GM23338 (cell line): ENCODE measurements around the gene TJP2. TPM values are rescaled to one million over a fixed set of nuclear protein-coding genes. Genes with fewer than 3 reads are reported as not detected.

ENCODE experiments used
- ATAC-seq: fragments of 200-7000 bp; cut with Tn5 transposase; 3 replicates; pipeline ENCODE4 v1.9.1; 2020
- DNase-seq: peaks from one replicate; pipeline ENCODE4 v3.0.0-alpha.2; 2015; ENCODE audit warnings: low spot score
- H2AFZ ChIP-seq: fragments of 200-600 bp; sonication (generic); 2 replicates; pipeline ENCODE4 v1.8.0; 2016; ENCODE audit warnings: antibody characterized with exemption, mild to moderate bottlenecking, moderate library complexity
- H3F3A ChIP-seq: fragments of 200-600 bp; sonication (generic); replicated peaks from 2 replicates; pipeline ENCODE4 v1.8.0; 2017; ENCODE audit warnings: antibody characterized with exemption, mixed run types, low read depth
- H3K27ac ChIP-seq: fragments of 200-600 bp; sonication (generic); 2 replicates; pipeline ENCODE4 v1.6.1; 2016; ENCODE audit warnings: low read depth
- H3K27me3 ChIP-seq: fragments of 200-600 bp; sonication (generic); 2 replicates; pipeline ENCODE4 v1.8.0; 2016; ENCODE audit warnings: mild to moderate bottlenecking, mixed run types, moderate library complexity; ENCODE audit not compliant: insufficient read depth
- H3K36me3 ChIP-seq: fragments of 200-600 bp; sonication (generic); 2 replicates; pipeline ENCODE4 v1.8.0; 2016; ENCODE audit warnings: mild to moderate bottlenecking; ENCODE audit not compliant: insufficient read depth
- H3K4me1 ChIP-seq: fragments of 200-600 bp; sonication (generic); 2 replicates; pipeline ENCODE4 v1.8.0; 2016; ENCODE audit warnings: mild to moderate bottlenecking, moderate library complexity; ENCODE audit not compliant: insufficient read depth
- H3K4me2 ChIP-seq: fragments of 200-600 bp; sonication (generic); 2 replicates; pipeline ENCODE4 v1.7.1; 2017; ENCODE audit warnings: mixed run types
- H3K4me3 ChIP-seq: fragments of 200-600 bp; sonication (generic); 2 replicates; pipeline ENCODE4 v1.6.1; 2016; ENCODE audit warnings: mixed run types
- H3K79me2 ChIP-seq: fragments of 200-600 bp; sonication (generic); replicated peaks from 2 replicates; pipeline ENCODE4 v1.8.0; 2017; ENCODE audit warnings: mild to moderate bottlenecking; ENCODE audit not compliant: insufficient read depth
- H3K9me2 ChIP-seq: fragments of 200-600 bp; sonication (generic); 2 replicates; pipeline ENCODE4 v1.8.0; 2017; ENCODE audit not compliant: insufficient read depth
- H4K20me1 ChIP-seq: fragments of 200-600 bp; sonication (generic); replicated peaks from 2 replicates; pipeline ENCODE4 v1.8.0; 2017; ENCODE audit warnings: mild to moderate bottlenecking; ENCODE audit not compliant: insufficient read depth
- H3K27ac Mint-ChIP-seq: 2 replicates; pipeline ENCODE4 v1.8.0; 2020; ENCODE audit warnings: inconsistent platforms, mild to moderate bottlenecking, moderate library complexity, mixed read lengths
- H3K27me3 Mint-ChIP-seq: 3 replicates; pipeline ENCODE4 v1.8.0; 2022; ENCODE audit warnings: low read depth, mild to moderate bottlenecking, moderate library complexity, mixed read lengths, inconsistent platforms; ENCODE audit not compliant: insufficient read depth, poor library complexity
- H3K36me3 Mint-ChIP-seq: 3 replicates; pipeline ENCODE4 v1.8.0; 2021; ENCODE audit warnings: low read depth, mild to moderate bottlenecking, inconsistent platforms, moderate library complexity, mixed read lengths
- H3K4me1 Mint-ChIP-seq: 3 replicates; pipeline ENCODE4 v1.8.0; 2020; ENCODE audit warnings: mild to moderate bottlenecking, inconsistent platforms, mixed read lengths
- H3K4me3 Mint-ChIP-seq: 3 replicates; pipeline ENCODE4 v1.8.0; 2021; ENCODE audit warnings: moderate library complexity, mild to moderate bottlenecking, inconsistent platforms, mixed read lengths
- H3K9me3 Mint-ChIP-seq: 3 replicates; pipeline ENCODE4 v1.8.0; 2020; ENCODE audit warnings: moderate library complexity, mild to moderate bottlenecking, inconsistent platforms, mixed read lengths
- CREB1 ChIP-seq: fragments of 250-450 bp; sonication (Bioruptor Pico); IDR thresholded peaks from 2 replicates; pipeline ENCODE4 v1.5.0; 2020; ENCODE audit warnings: low read depth, mild to moderate bottlenecking, moderate library complexity
- EZH2 ChIP-seq: fragments of 200-600 bp; sonication (generic); IDR thresholded peaks from one replicate; pipeline ENCODE4 v1.8.0; 2017; ENCODE audit warnings: antibody characterized with exemption, mild to moderate bottlenecking, low read depth; ENCODE audit not compliant: unreplicated experiment
- EZH2phosphoT487 ChIP-seq: fragments of 200-600 bp; sonication (generic); IDR thresholded peaks from one replicate; pipeline ENCODE4 v1.8.1; 2018; ENCODE audit warnings: antibody characterized with exemption; ENCODE audit not compliant: unreplicated experiment
- NANOG ChIP-seq: IDR thresholded peaks from 2 replicates; pipeline ENCODE4 v1.6.1; 2016; ENCODE audit warnings: antibody characterized with exemption, borderline replicate concordance
- POLR2AphosphoS5 ChIP-seq: IDR thresholded peaks from 2 replicates; pipeline ENCODE4 v1.6.1; 2016; ENCODE audit warnings: antibody characterized with exemption, low read depth
- STAT1 ChIP-seq: IDR thresholded peaks from one replicate; pipeline ENCODE4 v1.6.1; 2016; ENCODE audit warnings: antibody characterized with exemption; ENCODE audit not compliant: unreplicated experiment
- ZNF114 ChIP-seq: fragments of 250-450 bp; sonication (Bioruptor Pico); IDR thresholded peaks from 2 replicates; pipeline ENCODE4 v1.5.0; 2020; ENCODE audit warnings: mild to moderate bottlenecking, moderate library complexity
- ZNF331 ChIP-seq: fragments of 250-450 bp; sonication (Bioruptor Pico); IDR thresholded peaks from 2 replicates; pipeline ENCODE4 v1.5.0; 2020; ENCODE audit warnings: low read depth, mild to moderate bottlenecking, moderate library complexity
- ZNF462 ChIP-seq: fragments of 250-450 bp; sonication (Bioruptor Pico); IDR thresholded peaks from 2 replicates; pipeline ENCODE4 v1.5.0; 2020; ENCODE audit warnings: mild to moderate bottlenecking, moderate library complexity
- polyA plus RNA-seq: library from polyadenylated mRNA; unstranded; fragments of >200 nt; fragmentation: Nextera tagmentation; extraction: Ambion mirVana; gene quantifications from 2 replicates; pipeline ENCODE4 v1.2.1, GENCODE V29; 2016
- total RNA-seq: library from RNA; depleted of rRNA; stranded (reverse); fragments of >200 nt; shearing (Covaris generic); gene quantifications from 2 replicates; pipeline ENCODE4 v1.2.3, GENCODE V29; 2014
- TF ChIP-seq, protein P1 (sequence below), 2 experiments: fragments of 200-600 bp in 1 of 2; sonication (generic) in 1 of 2; conservative IDR thresholded peaks; 2 replicates each; pipeline versions ENCODE4 v1.5.1 to v1.6.1; 2016 to 2017; ENCODE audit warnings: antibody characterized with exemption in 2 of 2, low read depth in 2 of 2, mild to moderate bottlenecking in 2 of 2, moderate library complexity in 1 of 2
- TF ChIP-seq, protein P2 (sequence below): IDR thresholded peaks from 2 replicates; pipeline ENCODE4 v1.6.1; 2016; ENCODE audit warnings: antibody characterized with exemption

TJP2 gene
- total and polyA plus RNA-seq, 2 experiments from 2014 or later, result 37.6 to 234 TPM

DNA sequence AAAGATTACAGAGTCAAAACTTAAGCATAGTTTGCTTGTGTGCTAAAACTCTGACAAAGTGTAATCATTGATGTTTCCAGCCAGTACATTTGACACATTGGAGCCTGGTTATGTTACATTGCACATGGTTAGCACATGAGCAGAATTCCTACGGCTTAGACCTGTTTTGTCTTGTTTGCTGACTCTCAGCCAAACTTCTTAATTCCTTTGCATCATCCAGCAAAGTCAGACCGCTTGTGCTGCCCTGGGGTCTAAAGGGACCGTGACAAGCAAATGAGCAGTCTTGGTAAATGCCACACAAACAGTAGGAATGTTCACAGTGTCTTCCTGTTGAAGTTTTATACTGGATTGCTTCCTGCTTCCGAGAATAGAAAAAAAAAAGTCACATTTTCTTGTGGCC, 79.0 kb downstream of the TJP2 start:
- peaks cover 24% of the 10 kb centered on the region for H3K36me3 ChIP-seq
- H4K20me1 ChIP-seq, result no peaks in the 10 kb centered on the region
- H3K27ac Mint-ChIP-seq, result no peak overlapping the region
- no peaks in the 10 kb centered on the region for H3K4me1 ChIP-seq
- no peak overlapping the region for H3K27ac ChIP-seq
- ATAC-seq (no peak), DNase-seq (no peak)
- no peak for TF ChIP-seq ZNF331 (CRISPR knock-in tag)
- TF ChIP-seq, protein P1, sequence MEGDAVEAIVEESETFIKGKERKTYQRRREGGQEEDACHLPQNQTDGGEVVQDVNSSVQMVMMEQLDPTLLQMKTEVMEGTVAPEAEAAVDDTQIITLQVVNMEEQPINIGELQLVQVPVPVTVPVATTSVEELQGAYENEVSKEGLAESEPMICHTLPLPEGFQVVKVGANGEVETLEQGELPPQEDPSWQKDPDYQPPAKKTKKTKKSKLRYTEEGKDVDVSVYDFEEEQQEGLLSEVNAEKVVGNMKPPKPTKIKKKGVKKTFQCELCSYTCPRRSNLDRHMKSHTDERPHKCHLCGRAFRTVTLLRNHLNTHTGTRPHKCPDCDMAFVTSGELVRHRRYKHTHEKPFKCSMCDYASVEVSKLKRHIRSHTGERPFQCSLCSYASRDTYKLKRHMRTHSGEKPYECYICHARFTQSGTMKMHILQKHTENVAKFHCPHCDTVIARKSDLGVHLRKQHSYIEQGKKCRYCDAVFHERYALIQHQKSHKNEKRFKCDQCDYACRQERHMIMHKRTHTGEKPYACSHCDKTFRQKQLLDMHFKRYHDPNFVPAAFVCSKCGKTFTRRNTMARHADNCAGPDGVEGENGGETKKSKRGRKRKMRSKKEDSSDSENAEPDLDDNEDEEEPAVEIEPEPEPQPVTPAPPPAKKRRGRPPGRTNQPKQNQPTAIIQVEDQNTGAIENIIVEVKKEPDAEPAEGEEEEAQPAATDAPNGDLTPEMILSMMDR (conservative IDR thresholded peaks at IDR 0.05; ENCODE audit: low read depth in 2 of 2), result no peak
- TF ChIP-seq NANOG, result no peak
- TF ChIP-seq, protein P2, sequence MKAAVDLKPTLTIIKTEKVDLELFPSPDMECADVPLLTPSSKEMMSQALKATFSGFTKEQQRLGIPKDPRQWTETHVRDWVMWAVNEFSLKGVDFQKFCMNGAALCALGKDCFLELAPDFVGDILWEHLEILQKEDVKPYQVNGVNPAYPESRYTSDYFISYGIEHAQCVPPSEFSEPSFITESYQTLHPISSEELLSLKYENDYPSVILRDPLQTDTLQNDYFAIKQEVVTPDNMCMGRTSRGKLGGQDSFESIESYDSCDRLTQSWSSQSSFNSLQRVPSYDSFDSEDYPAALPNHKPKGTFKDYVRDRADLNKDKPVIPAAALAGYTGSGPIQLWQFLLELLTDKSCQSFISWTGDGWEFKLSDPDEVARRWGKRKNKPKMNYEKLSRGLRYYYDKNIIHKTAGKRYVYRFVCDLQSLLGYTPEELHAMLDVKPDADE, result no peak
- no peak for TF ChIP-seq ZNF114 (CRISPR knock-in tag)
- no peak for TF ChIP-seq ZNF462 (CRISPR knock-in tag)
- no peak for TF ChIP-seq EZH2phosphoT487
- TF ChIP-seq POLR2AphosphoS5, result no peak
- TF ChIP-seq CREB1 (CRISPR knock-in tag), result no peak
- no peak for TF ChIP-seq STAT1
- no peak for TF ChIP-seq EZH2
- no peak overlapping the region for H3K4me2 ChIP-seq
- no peaks in the 10 kb centered on the region for H3K4me1 Mint-ChIP-seq
- no peak overlapping the region for H3K4me3 ChIP-seq
- H3K27me3 Mint-ChIP-seq, result peaks cover 9% of the 10 kb centered on the region
- H2AFZ ChIP-seq, result no peak overlapping the region
- peaks cover 66% of the 10 kb centered on the region for H3K36me3 Mint-ChIP-seq
- no peaks in the 10 kb centered on the region for H3K27me3 ChIP-seq
- no peaks in the 10 kb centered on the region for H3K79me2 ChIP-seq
- 0 out of 2 replicates have a peak, but pooled peaks cover 3% of the 10 kb centered on the region for H3F3A ChIP-seq
- H3K4me3 Mint-ChIP-seq, result no peak overlapping the region
- H3K9me2 ChIP-seq, result no peaks in the 10 kb centered on the region
- no peaks in the 10 kb centered on the region for H3K9me3 Mint-ChIP-seq
